ENCODE data around the gene CREBBP.

The CREBBP gene

DNA sequence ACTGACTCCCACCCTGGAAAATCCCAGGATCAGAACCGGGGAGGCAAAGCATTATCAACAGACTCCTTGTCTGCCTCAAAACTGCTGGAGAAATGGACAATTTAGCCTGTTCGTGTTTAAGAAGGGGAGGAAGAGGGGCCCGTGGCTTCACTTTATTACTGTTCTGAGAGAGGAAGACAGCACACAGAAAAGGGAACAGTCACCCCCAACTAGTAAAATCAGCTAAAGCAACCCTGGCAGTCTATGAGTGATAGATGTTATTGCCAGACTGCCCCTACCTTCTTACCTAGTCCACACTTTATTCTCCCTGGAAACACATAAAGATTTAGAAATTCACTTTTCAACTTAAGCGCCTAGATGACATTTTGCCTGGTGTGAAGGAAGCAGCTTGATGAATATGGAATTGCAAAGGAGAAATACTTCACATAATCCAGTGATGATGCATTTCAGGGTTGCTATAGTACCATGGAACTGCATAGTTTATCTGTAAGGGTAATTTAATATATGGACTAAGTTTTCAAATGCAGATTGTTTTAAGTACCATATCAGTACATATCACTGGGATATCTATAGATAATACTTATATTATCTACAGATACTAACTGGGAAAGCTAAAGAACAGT is 126.3 kb downstream of the CREBBP start:
- Mint-ChIP-seq H3K9me3 (no peaks in the 10 kb centered on the region), H3K4me1 (peaks cover 10% of the 10 kb centered on the region), H3K27me3 (no peaks in the 10 kb centered on the region), H3K36me3 (peaks cover 53% of the 10 kb centered on the region), H3K4me3 (no peak overlapping the region), H3K27ac (no peak overlapping the region)
- CTCF ChIA-PET, result no interaction called here
- no peak for DNase-seq

DNA sequence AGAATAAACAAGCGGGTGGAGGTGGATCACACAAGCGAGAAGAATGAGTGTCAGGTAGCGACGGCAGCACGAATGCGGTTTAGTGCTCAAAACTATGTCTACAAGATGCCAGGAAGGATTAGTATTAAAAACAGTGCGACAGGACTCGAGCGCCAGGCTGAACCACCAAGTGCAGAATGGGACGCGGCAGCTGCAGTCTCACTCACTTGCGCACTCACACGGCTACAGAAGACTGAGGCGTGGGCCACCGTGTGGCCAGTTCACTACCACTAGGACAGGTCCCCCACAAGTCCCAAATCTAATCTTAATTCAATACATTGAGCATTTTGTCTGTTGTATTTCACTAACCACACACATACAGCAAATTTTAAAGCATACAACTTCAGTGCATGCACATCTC is 127.5 kb downstream of the CREBBP start:
- Mint-ChIP-seq H3K9me3 (no peaks in the 10 kb centered on the region), H3K36me3 (peaks cover 56% of the 10 kb centered on the region), H3K4me1 (peaks cover 10% of the 10 kb centered on the region), H3K27ac (no peak overlapping the region), H3K4me3 (no peak overlapping the region), H3K27me3 (no peaks in the 10 kb centered on the region)
- no peak for DNase-seq
- CTCF ChIA-PET, result no interaction called here

GRCh38 chr16:3751878-3752277 is 128.6 kb downstream of the CREBBP start:
- H3K27me3 Mint-ChIP-seq, result no peaks in the 10 kb centered on the region
- H3K27ac Mint-ChIP-seq, result no peak overlapping the region
- H3K36me3 Mint-ChIP-seq, result peaks cover 54% of the 10 kb centered on the region
- no peak for DNase-seq
- peaks cover 10% of the 10 kb centered on the region for H3K4me1 Mint-ChIP-seq
- H3K9me3 Mint-ChIP-seq, result no peaks in the 10 kb centered on the region
- H3K4me3 Mint-ChIP-seq, result no peak overlapping the region
- CTCF ChIA-PET, result interaction anchor here (0.6 kb wide), 1 partner anchor 452 kb away, joined by 3 read pairs; no protein-coding TSS in a partner anchor

GRCh38 chr16:3748307-3748706 is 132.2 kb downstream of the CREBBP start:
- Mint-ChIP-seq H3K27ac (no peak overlapping the region), H3K4me1 (peaks cover 10% of the 10 kb centered on the region), H3K9me3 (no peaks in the 10 kb centered on the region), H3K4me3 (no peak overlapping the region), H3K27me3 (no peaks in the 10 kb centered on the region), H3K36me3 (peaks cover 61% of the 10 kb centered on the region)
- no peak for DNase-seq
- CTCF ChIA-PET, result no interaction called here

- H3K9me3 Mint-ChIP-seq, result no peaks in the 10 kb centered on the region
- no peak overlapping the region for H3K27ac Mint-ChIP-seq
- no peaks in the 10 kb centered on the region for H3K27me3 Mint-ChIP-seq
- CTCF ChIA-PET, result no interaction called here
- DNase-seq, result no peak
- H3K36me3 Mint-ChIP-seq, result peaks cover 63% of the 10 kb centered on the region
- peaks cover 10% of the 10 kb centered on the region for H3K4me1 Mint-ChIP-seq
- no peak overlapping the region for H3K4me3 Mint-ChIP-seq
Observed at GRCh38 chr16:3745751-3746355, 134.7 kb downstream of the CREBBP start.

DNA sequence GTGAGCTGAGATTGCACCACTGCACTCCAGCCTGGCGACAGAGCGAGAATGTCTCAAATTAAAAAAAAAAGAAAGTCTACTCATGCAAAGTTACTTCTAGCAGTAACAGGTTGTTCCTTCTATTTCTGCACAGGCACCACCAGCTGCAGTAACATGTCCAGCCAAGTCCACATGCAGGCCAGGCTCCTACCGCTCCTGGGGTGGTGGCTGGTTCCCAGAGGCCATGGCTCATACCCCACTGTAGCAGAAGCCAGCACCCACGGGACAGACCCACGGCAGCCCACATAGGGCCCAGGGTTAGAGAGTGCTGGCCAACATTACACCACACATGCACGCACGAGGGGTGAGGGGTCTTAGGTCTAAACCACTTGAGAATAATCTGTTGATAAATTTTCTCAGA is 136.5 kb downstream of the CREBBP start:
- no peak overlapping the region for H3K4me3 Mint-ChIP-seq
- H3K9me3 Mint-ChIP-seq, result no peaks in the 10 kb centered on the region
- CTCF ChIA-PET, result interaction anchor here (0.6 kb wide), 2 partner anchors 54 to 119 kb away, joined by 3 to 4 read pairs; no protein-coding TSS in a partner anchor
- DNase-seq, result no peak
- H3K27ac Mint-ChIP-seq, result no peak overlapping the region
- no peaks in the 10 kb centered on the region for H3K27me3 Mint-ChIP-seq
- no peaks in the 10 kb centered on the region for H3K4me1 Mint-ChIP-seq
- H3K36me3 Mint-ChIP-seq, result peaks cover 59% of the 10 kb centered on the region

DNA sequence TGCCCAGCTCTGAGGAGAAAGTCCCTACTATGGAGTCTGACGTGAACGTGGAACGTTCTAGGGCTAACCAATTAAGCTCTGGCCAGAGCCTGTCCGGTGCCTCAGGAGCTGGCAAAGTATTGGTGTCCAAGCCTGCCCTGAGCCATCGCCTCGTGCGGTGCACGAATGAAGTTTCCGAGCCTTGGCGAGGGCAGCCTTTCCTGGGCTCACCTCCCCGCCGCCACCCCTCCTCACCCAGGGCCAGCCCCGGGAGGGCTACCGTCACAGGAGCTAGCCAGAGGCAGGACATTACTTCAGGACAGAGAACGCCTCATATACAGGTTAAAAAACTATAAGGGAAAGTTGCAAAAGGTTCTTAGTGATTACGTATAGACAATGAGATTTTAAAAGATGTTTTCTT is 139.6 kb downstream of the CREBBP start:
- Mint-ChIP-seq H3K4me3 (no peak overlapping the region), H3K27me3 (no peaks in the 10 kb centered on the region), H3K4me1 (no peaks in the 10 kb centered on the region), H3K36me3 (peaks cover 64% of the 10 kb centered on the region), H3K27ac (no peak overlapping the region), H3K9me3 (no peaks in the 10 kb centered on the region)
- DNase-seq, result no peak
- CTCF ChIA-PET, result no interaction called here

DNA sequence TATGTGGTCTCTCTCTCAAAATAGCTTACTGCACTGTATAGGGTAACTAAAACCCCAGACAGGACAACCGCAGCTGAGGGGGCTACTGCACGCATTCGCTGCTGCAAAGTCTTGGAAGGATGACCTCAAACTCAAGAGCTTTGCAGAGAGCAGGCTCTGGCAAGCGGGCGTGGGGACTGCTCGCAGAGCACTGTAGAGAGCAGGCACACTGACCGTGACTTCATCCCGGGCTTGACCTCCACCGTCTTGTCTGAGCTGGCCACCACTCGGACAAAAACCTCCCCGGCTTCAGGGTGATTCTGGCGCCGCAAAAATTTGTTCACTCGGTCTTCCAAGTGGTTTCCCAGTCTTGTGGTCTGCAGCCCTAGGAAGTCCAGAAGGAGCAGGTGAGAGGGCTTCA is 140.3 kb downstream of the CREBBP start:
- no peaks in the 10 kb centered on the region for H3K9me3 Mint-ChIP-seq
- H3K36me3 Mint-ChIP-seq, result peaks cover 63% of the 10 kb centered on the region
- H3K27ac Mint-ChIP-seq, result no peak overlapping the region
- no peak for DNase-seq
- no peak overlapping the region for H3K4me3 Mint-ChIP-seq
- no peaks in the 10 kb centered on the region for H3K27me3 Mint-ChIP-seq
- CTCF ChIA-PET, result no interaction called here
- no peaks in the 10 kb centered on the region for H3K4me1 Mint-ChIP-seq

- DNase-seq, result no peak
- CTCF ChIA-PET, result no interaction called here
- no peaks in the 10 kb centered on the region for H3K9me3 Mint-ChIP-seq
- no peaks in the 10 kb centered on the region for H3K4me1 Mint-ChIP-seq
- no peak overlapping the region for H3K4me3 Mint-ChIP-seq
- H3K36me3 Mint-ChIP-seq, result peaks cover 64% of the 10 kb centered on the region
- no peak overlapping the region for H3K27ac Mint-ChIP-seq
- H3K27me3 Mint-ChIP-seq, result no peaks in the 10 kb centered on the region
Observed at GRCh38 chr16:3739636-3740035, 140.9 kb downstream of the CREBBP start.

DNA sequence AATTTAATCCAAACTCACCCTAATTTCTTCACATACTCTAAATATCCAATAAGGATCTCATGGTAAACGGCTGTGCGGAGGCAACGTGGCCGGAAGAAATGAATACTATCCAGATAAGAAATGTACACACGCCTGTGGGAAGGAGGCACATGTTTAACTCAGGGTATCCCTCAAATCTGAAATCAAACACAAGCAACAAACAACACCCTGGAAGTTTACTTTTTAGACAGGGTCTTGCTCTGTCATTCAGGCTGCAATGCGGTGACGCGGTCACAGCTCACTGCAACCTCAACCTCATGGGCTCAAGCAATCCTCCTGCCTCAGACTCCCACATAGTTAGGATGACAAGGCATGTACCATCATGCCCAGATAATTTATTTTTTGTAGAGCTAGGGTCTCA is 142.0 kb downstream of the CREBBP start:
- CTCF ChIA-PET, result no interaction called here
- peaks cover 61% of the 10 kb centered on the region for H3K36me3 Mint-ChIP-seq
- H3K4me1 Mint-ChIP-seq, result no peaks in the 10 kb centered on the region
- H3K9me3 Mint-ChIP-seq, result no peaks in the 10 kb centered on the region
- H3K27me3 Mint-ChIP-seq, result no peaks in the 10 kb centered on the region
- DNase-seq, result no peak
- H3K4me3 Mint-ChIP-seq, result no peak overlapping the region
- no peak overlapping the region for H3K27ac Mint-ChIP-seq

- no peaks in the 10 kb centered on the region for H3K27me3 Mint-ChIP-seq
- H3K9me3 Mint-ChIP-seq, result no peaks in the 10 kb centered on the region
- CTCF ChIA-PET, result no interaction called here
- H3K4me1 Mint-ChIP-seq, result no peaks in the 10 kb centered on the region
- DNase-seq, result no peak
- H3K27ac Mint-ChIP-seq, result no peak overlapping the region
- H3K4me3 Mint-ChIP-seq, result no peak overlapping the region
- peaks cover 58% of the 10 kb centered on the region for H3K36me3 Mint-ChIP-seq
Observed at GRCh38 chr16:3738128-3738527, 142.4 kb downstream of the CREBBP start.

- DNase-seq, result no peak
- Mint-ChIP-seq H3K9me3 (no peaks in the 10 kb centered on the region), H3K4me3 (no peak overlapping the region), H3K27me3 (no peaks in the 10 kb centered on the region), H3K27ac (no peak overlapping the region), H3K4me1 (no peaks in the 10 kb centered on the region), H3K36me3 (peaks cover 52% of the 10 kb centered on the region)
- CTCF ChIA-PET, result no interaction called here
Observed at GRCh38 chr16:3737181-3737580, 143.3 kb downstream of the CREBBP start.

- no peak overlapping the region for H3K27ac Mint-ChIP-seq
- H3K36me3 Mint-ChIP-seq, result peaks cover 58% of the 10 kb centered on the region
Observed at GRCh38 chr16:3736116-3736515, 144.4 kb downstream of the CREBBP start.

DNA sequence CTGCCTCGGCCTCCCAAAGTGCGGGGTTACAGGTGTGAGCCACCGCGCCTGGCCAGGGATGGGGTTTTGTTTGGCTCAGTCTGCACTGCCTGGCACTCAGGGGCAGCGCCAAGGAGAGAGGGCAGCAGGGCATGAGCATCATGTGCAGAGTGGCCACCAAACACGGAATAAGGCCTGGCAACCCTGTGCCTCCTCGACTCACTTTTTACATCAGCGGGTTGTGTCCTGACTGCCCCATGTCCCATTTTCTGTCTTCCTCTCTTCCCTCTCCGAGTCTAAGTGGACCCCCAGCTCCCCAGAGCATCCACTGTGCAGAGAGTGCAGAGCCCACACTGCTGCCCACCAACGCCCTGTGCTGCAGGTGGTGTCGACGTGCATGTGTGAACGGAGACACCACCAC is 145.0 kb downstream of the CREBBP start:
- Mint-ChIP-seq H3K27me3 (no peaks in the 10 kb centered on the region), H3K4me1 (no peaks in the 10 kb centered on the region), H3K27ac (no peak overlapping the region), H3K4me3 (no peak overlapping the region), H3K36me3 (peaks cover 64% of the 10 kb centered on the region), H3K9me3 (no peaks in the 10 kb centered on the region)
- CTCF ChIA-PET, result no interaction called here
- DNase-seq, result no peak

More at GRCh38 chr16:3736116-3736515, 144.4 kb downstream of the CREBBP start:
- no peak for DNase-seq
- Mint-ChIP-seq H3K4me1 (no peaks in the 10 kb centered on the region), H3K9me3 (no peaks in the 10 kb centered on the region), H3K4me3 (no peak overlapping the region), H3K27me3 (no peaks in the 10 kb centered on the region)
- CTCF ChIA-PET, result no interaction called here

DNA sequence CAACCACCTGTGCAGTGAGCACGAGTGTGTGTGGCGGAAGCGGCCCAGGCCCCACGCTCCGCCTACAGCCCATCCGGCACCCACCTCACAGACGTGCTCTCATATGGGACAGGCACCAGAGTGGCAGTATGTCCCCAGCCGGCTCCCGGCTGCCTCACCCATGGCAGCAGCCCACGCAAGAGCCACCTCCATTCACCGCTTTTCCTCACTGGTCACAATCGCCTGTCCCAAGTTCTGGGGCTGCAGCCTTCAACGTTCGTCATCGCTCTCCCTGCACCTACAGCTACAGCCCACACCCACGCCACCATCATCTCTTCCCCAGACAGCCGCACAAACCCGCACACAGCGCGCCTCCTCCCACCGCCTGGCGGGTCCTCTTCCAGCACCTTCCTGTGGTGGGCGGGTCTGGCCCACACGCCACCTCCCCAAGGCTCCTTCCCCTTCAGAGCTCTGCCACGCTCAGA is 145.7 kb downstream of the CREBBP start:
- CTCF ChIA-PET, result no interaction called here
- Mint-ChIP-seq H3K27me3 (no peaks in the 10 kb centered on the region), H3K36me3 (peaks cover 67% of the 10 kb centered on the region), H3K27ac (no peak overlapping the region), H3K4me3 (no peak overlapping the region), H3K9me3 (no peaks in the 10 kb centered on the region), H3K4me1 (no peaks in the 10 kb centered on the region)
- no peak for DNase-seq
